K562 (cell line): ENCODE data around the gene LIPE. TPM values are rescaled to one million over a fixed set of nuclear protein-coding genes. Genes with fewer than 3 reads are reported as not detected.

Experiments
- AFF4 ChIP-seq: sonication (generic); formaldehyde crosslinking; IDR thresholded peaks from 2 replicates; pipeline ENCODE4 v1.8.0; 2023; ENCODE audit warnings: mild to moderate bottlenecking, missing genetic modification reagents
- CCAR2 ChIP-seq: fragments of 200-400 bp; formaldehyde crosslinking; IDR thresholded peaks from 2 replicates; pipeline ENCODE4 v1.6.1; 2017; ENCODE audit warnings: mild to moderate bottlenecking, low read depth, low read length
- CEBPB ChIP-seq: fragments of 450-650 bp; IDR thresholded peaks from 2 replicates; pipeline ENCODE4 v1.6.1; 2016; ENCODE audit warnings: missing genetic modification characterization, missing compliant biosample characterization
- ETS2 ChIP-seq: IDR thresholded peaks from 2 replicates; pipeline ENCODE4 v1.6.1; 2016; ENCODE audit warnings: borderline replicate concordance, missing genetic modification characterization, mild to moderate bottlenecking, moderate library complexity, missing compliant biosample characterization; ENCODE audit not compliant: poor library complexity, severe bottlenecking
- HDAC8 ChIP-seq: fragments of 450-650 bp; IDR thresholded peaks from 2 replicates; pipeline ENCODE4 v1.6.1; 2016; ENCODE audit warnings: mild to moderate bottlenecking, missing genetic modification characterization, moderate library complexity, missing compliant biosample characterization
- MBD2 ChIP-seq: sonication (generic); IDR thresholded peaks from 2 replicates; pipeline ENCODE4 v1.6.1; 2016; ENCODE audit warnings: low read depth, borderline replicate concordance
- MLX ChIP-seq, 2 experiments: fragments of 450-650 bp in 1 of 2; sonication (generic) in 1 of 2; formaldehyde crosslinking; conservative IDR thresholded peaks; 2 replicates each; pipeline versions ENCODE4 v1.4.0 to v1.8.1; 2020 to 2022; ENCODE audit warnings: mild to moderate bottlenecking in 1 of 2, missing genetic modification reagents in 1 of 2
- MYBL2 ChIP-seq, 2 experiments: fragments of 450-650 bp in 1 of 2; sonication (generic) in 1 of 2; formaldehyde crosslinking in 1 of 2; IDR thresholded peaks; 2 replicates each; pipeline versions ENCODE4 v1.6.1 to v1.8.1; 2017 to 2022; ENCODE audit warnings: borderline replicate concordance in 1 of 2, inconsistent platforms in 1 of 2, low read depth in 1 of 2, mild to moderate bottlenecking in 1 of 2, missing genetic modification reagents in 1 of 2, moderate library complexity in 1 of 2
- NFATC3 ChIP-seq: fragments of 450-650 bp; IDR thresholded peaks from 2 replicates; pipeline ENCODE4 v1.6.1; 2017; ENCODE audit warnings: mild to moderate bottlenecking
- NFIX ChIP-seq: fragments of 250-450 bp; sonication (Bioruptor Pico); IDR thresholded peaks from 2 replicates; pipeline ENCODE4 v1.4.0; 2020; ENCODE audit warnings: low read depth, mild to moderate bottlenecking, moderate library complexity
- NR2C2 ChIP-seq, 2 experiments: fragments of 200-800 bp in 1 of 2; sonication (Bioruptor generic) in 1 of 2; sonication (generic) in 1 of 2; formaldehyde crosslinking in 1 of 2; IDR thresholded peaks; 2 replicates each; pipeline versions ENCODE4 v1.6.1 to v1.8.0; 2016 to 2022; ENCODE audit warnings: mild to moderate bottlenecking in 1 of 2, missing compliant biosample characterization in 1 of 2, missing genetic modification characterization in 1 of 2, missing genetic modification reagents in 1 of 2
- polyA plus RNA-seq, 8 experiments: library from polyadenylated mRNA; depleted of rRNA in 4 of 8; stranded (reverse) in 5 of 8; unstranded in 3 of 8; fragments of >200 nt; fragmentation: Nextera tagmentation in 2 of 8; fragmentation: Illumina TruSeq in 1 of 8; extraction: Ambion mirVana in 2 of 8; extraction: Trizol in 1 of 8; gene quantifications; 2 replicates each; pipeline versions ENCODE4 v1.2.1 to v1.2.3, GENCODE V29; 2011 to 2014; ENCODE audit warnings: inconsistent platforms in 1 of 8, missing spikeins in 1 of 8
- total RNA-seq, 7 experiments: library from RNA; depleted of rRNA in 6 of 7; stranded (reverse); fragments of >200 nt in 6 of 7; fragmentation: Illumina TruSeq in 2 of 7; extraction: Trizol in 2 of 7; gene quantifications; 2 replicates each; pipeline versions ENCODE4 v1.2.1 to v1.2.3, GENCODE V29; 2011 to 2021; ENCODE audit warnings: low replicate concordance in 1 of 7
- TF ChIP-seq, protein P1 (sequence below): fragments of 450-650 bp; formaldehyde crosslinking; IDR thresholded peaks from 2 replicates; pipeline ENCODE4 v1.4.0; 2022; ENCODE audit warnings: mild to moderate bottlenecking, moderate library complexity
- TF ChIP-seq, protein P2 (sequence below): fragments of 250-450 bp; sonication (Bioruptor Pico); IDR thresholded peaks from 2 replicates; pipeline ENCODE4 v1.4.0; 2020; ENCODE audit warnings: mild to moderate bottlenecking, moderate library complexity

LIPE gene
- total and polyA plus RNA-seq, 9 of the 15 experiments (the other 6 are each of a cell fraction or from before 2014, with no cell fraction given): 0.22 TPM; not detected in 8

GRCh38 chr19:42396381-42397262 is 30.6 kb downstream of the LIPE start (continued):
- TF ChIP-seq AFF4 (CRISPR knock-in tag): no peak
- no peak for TF ChIP-seq MYBL2 (IDR thresholded peaks at IDR 0.05; ENCODE audit: low read depth)
- TF ChIP-seq MYBL2 (CRISPR knock-in tag; IDR thresholded peaks at IDR 0.05; ENCODE audit: borderline replicate concordance): no peak
- TF ChIP-seq CEBPB (tag): no peak
- TF ChIP-seq NFIX (CRISPR knock-in tag): no peak
- no peak for TF ChIP-seq ETS2
- TF ChIP-seq MBD2: peak; percentile 98
- TF ChIP-seq, protein P1, sequence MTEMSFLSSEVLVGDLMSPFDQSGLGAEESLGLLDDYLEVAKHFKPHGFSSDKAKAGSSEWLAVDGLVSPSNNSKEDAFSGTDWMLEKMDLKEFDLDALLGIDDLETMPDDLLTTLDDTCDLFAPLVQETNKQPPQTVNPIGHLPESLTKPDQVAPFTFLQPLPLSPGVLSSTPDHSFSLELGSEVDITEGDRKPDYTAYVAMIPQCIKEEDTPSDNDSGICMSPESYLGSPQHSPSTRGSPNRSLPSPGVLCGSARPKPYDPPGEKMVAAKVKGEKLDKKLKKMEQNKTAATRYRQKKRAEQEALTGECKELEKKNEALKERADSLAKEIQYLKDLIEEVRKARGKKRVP: no peak
- no peak for TF ChIP-seq CCAR2
- TF ChIP-seq MLX (CRISPR knock-in tag; conservative IDR thresholded peaks at IDR 0.05): no peak
- TF ChIP-seq HDAC8 (tag): no peak
- TF ChIP-seq NR2C2 (CRISPR knock-in tag; IDR thresholded peaks at IDR 0.05): no peak
- TF ChIP-seq NR2C2 (tag; IDR thresholded peaks at IDR 0.05): no peak
- TF ChIP-seq, protein P2, sequence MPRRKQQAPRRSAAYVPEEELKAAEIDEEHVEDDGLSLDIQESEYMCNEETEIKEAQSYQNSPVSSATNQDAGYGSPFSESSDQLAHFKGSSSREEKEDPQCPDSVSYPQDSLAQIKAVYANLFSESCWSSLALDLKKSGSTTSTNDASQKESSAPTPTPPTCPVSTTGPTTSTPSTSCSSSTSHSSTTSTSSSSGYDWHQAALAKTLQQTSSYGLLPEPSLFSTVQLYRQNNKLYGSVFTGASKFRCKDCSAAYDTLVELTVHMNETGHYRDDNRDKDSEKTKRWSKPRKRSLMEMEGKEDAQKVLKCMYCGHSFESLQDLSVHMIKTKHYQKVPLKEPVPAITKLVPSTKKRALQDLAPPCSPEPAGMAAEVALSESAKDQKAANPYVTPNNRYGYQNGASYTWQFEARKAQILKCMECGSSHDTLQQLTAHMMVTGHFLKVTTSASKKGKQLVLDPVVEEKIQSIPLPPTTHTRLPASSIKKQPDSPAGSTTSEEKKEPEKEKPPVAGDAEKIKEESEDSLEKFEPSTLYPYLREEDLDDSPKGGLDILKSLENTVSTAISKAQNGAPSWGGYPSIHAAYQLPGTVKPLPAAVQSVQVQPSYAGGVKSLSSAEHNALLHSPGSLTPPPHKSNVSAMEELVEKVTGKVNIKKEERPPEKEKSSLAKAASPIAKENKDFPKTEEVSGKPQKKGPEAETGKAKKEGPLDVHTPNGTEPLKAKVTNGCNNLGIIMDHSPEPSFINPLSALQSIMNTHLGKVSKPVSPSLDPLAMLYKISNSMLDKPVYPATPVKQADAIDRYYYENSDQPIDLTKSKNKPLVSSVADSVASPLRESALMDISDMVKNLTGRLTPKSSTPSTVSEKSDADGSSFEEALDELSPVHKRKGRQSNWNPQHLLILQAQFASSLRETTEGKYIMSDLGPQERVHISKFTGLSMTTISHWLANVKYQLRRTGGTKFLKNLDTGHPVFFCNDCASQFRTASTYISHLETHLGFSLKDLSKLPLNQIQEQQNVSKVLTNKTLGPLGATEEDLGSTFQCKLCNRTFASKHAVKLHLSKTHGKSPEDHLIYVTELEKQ (CRISPR knock-in tag): no peak
- TF ChIP-seq NFATC3: peak; percentile 99
